ENCODE measurements around the gene ARHGEF16.

Gene ARHGEF16

GRCh38 chr1:3423245-3423829, 31.1 kb upstream of the ARHGEF16 start:
- no peak for TF ChIP-seq CTCF (IDR thresholded peaks at IDR 0.05; ENCODE audit: control insufficient read depth, insufficient read depth, low read depth, low read length, missing control alignments)
- H3K4me3 ChIP-seq (ENCODE audit: control insufficient read depth, low read depth, low read length): no peak overlapping the region
- DNase-seq (ENCODE audit: low read depth): no peak

GRCh38 chr1:3423896-3424611, 30.4 kb upstream of the ARHGEF16 start:
- no peak overlapping the region for H3K4me3 ChIP-seq (ENCODE audit: control insufficient read depth, low read depth, low read length)
- no peak for DNase-seq (ENCODE audit: low read depth)
- TF ChIP-seq CTCF (IDR thresholded peaks at IDR 0.05; ENCODE audit: control insufficient read depth, insufficient read depth, low read depth, low read length, missing control alignments): no peak

- H3K4me3 ChIP-seq (ENCODE audit: control insufficient read depth, low read depth, low read length): no peak overlapping the region
- no peak for TF ChIP-seq CTCF (IDR thresholded peaks at IDR 0.05; ENCODE audit: control insufficient read depth, insufficient read depth, low read depth, low read length, missing control alignments)
- no peak for DNase-seq (ENCODE audit: low read depth)
These were observed 28.8 kb upstream of the ARHGEF16 start for GRCh38 chr1:3425486-3426215.

GRCh38 chr1:3426956-3427535, 27.4 kb upstream of the ARHGEF16 start:
- TF ChIP-seq CTCF (IDR thresholded peaks at IDR 0.05; ENCODE audit: control insufficient read depth, insufficient read depth, low read depth, low read length, missing control alignments): no peak
- DNase-seq (ENCODE audit: low read depth): no peak
- H3K4me3 ChIP-seq (ENCODE audit: control insufficient read depth, low read depth, low read length): no peak overlapping the region

GRCh38 chr1:3427711-3428704, 26.5 kb upstream of the ARHGEF16 start:
- no peak for DNase-seq (ENCODE audit: low read depth)
- H3K4me3 ChIP-seq (ENCODE audit: control insufficient read depth, low read depth, low read length): no peak overlapping the region
- TF ChIP-seq CTCF (IDR thresholded peaks at IDR 0.05; ENCODE audit: control insufficient read depth, insufficient read depth, low read depth, low read length, missing control alignments): no peak

- DNase-seq (ENCODE audit: low read depth): no peak
- H3K4me3 ChIP-seq (ENCODE audit: control insufficient read depth, low read depth, low read length): no peak overlapping the region
- no peak for TF ChIP-seq CTCF (IDR thresholded peaks at IDR 0.05; ENCODE audit: control insufficient read depth, insufficient read depth, low read depth, low read length, missing control alignments)
These were observed 25.6 kb upstream of the ARHGEF16 start for GRCh38 chr1:3428899-3429298.
